NOMO-1 treated with DMSO at 0.1 percent for 48 hours (cell line): Measurements from ENCODE around the gene VAMP4.

ENCODE experiments used
- DNase-seq: peaks from one replicate; lab custom pipeline; 2025; ENCODE audit not compliant: unreplicated experiment; lab: John Stamatoyannopoulos, UW

VAMP4 gene

GRCh38 chr1:171653796-171654195, 88.1 kb downstream of the VAMP4 start:
- DNase-seq, result no peak

DNA sequence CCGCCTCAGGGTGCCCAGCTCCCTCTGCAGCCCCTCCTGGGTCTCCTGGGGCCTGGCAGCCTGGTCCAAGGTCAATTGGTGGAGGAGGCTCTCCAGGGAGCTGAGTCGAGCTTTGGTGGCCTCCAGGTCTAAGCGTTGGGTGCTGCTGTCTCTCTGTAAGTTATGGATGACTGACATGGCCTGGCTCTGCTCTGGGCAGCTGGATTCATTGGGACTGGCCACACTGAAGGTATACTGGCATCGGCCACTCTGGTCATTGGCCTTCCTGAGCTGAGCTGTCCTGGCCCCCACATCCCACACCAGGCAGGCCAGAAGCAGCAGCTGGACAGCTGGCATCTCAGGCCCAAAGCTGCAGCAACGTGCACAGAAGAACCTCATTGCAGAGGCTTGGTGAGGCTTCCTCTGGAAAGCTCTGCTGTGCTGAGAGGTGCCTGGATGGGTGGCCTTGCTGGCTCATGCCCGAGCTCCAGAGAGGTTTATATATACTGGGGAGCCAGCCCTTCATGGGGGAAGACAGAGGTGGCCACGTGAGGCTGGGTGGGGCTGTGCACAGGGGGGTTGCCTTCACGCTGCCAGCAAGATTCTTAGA, 89.5 kb downstream of the VAMP4 start, which contains the start of gene MYOC:
Gene MYOC, minus strand, starts transcription at position 455 of the 589 bp plus-strand sequence. Its CDS starts 77 bp downstream, at position 378.
- no peak for DNase-seq
